ENCODE measurements around the gene AKT3.
"Not testable (repeated sequence)": the region's sequence is repeated elsewhere in the genome, so short reads cannot be mapped to it uniquely, and the experiment has no call there.

Gene AKT3

GRCh38 chr1:243595527-243596210 is 254.4 kb downstream of the AKT3 start:
- no peak for DNase-seq

GRCh38 chr1:243594455-243594854 is 255.6 kb downstream of the AKT3 start:
- DNase-seq = no peak

- not testable (repeated sequence) for DNase-seq
Observed at GRCh38 chr1:243589286-243589685, 260.8 kb downstream of the AKT3 start.

- DNase-seq = no peak
Observed at GRCh38 chr1:243587823-243588560, 262.1 kb downstream of the AKT3 start.

GRCh38 chr1:243587285-243587684 is 262.8 kb downstream of the AKT3 start:
- no peak for DNase-seq

GRCh38 chr1:243585982-243586381 is 264.1 kb downstream of the AKT3 start:
- no peak for DNase-seq

- DNase-seq = peak; percentile 21
Observed at GRCh38 chr1:243582326-243582725, 267.7 kb downstream of the AKT3 start.

GRCh38 chr1:243580984-243581383 is 269.1 kb downstream of the AKT3 start:
- DNase-seq = no peak

GRCh38 chr1:243580072-243580471 is 270.0 kb downstream of the AKT3 start:
- DNase-seq = no peak

- peak; percentile 94 for DNase-seq
Observed at GRCh38 chr1:243575070-243575469, 275.0 kb downstream of the AKT3 start.

GRCh38 chr1:243572940-243573339 is 277.1 kb downstream of the AKT3 start:
- DNase-seq = peak; percentile 95

GRCh38 chr1:243568793-243569192 is 281.2 kb downstream of the AKT3 start:
- DNase-seq = peak; percentile 35

GRCh38 chr1:243564814-243565213 is 285.2 kb downstream of the AKT3 start:
- DNase-seq = no peak

- DNase-seq = no peak
Observed at GRCh38 chr1:243563732-243564131, 286.3 kb downstream of the AKT3 start.

- peak; percentile 51 for DNase-seq
Observed at GRCh38 chr1:243562473-243562872, 287.6 kb downstream of the AKT3 start.

GRCh38 chr1:243561588-243562319 is 288.3 kb downstream of the AKT3 start:
- DNase-seq = no peak

- peak; percentile 57 for DNase-seq
Observed at GRCh38 chr1:243559575-243560162, 290.4 kb downstream of the AKT3 start.

GRCh38 chr1:243558576-243558975 is 291.5 kb downstream of the AKT3 start:
- DNase-seq = peak; percentile 63

GRCh38 chr1:243557866-243558265 is 292.2 kb downstream of the AKT3 start:
- no peak for DNase-seq

GRCh38 chr1:243554686-243555085 is 295.4 kb downstream of the AKT3 start:
- peak; percentile 56 for DNase-seq

GRCh38 chr1:243553090-243553489 is 297.0 kb downstream of the AKT3 start:
- no peak for DNase-seq

GRCh38 chr1:243550276-243550675 is 299.8 kb downstream of the AKT3 start:
- DNase-seq = no peak

GRCh38 chr1:243549791-243550190 is 300.3 kb downstream of the AKT3 start:
- no peak for DNase-seq

Data from NCI-H69 (cell line).